Adipocyte (in vitro differentiated cells): Measurements from ENCODE around the gene NOP10.

Experiments
- DNase-seq: peaks from one replicate; pipeline ENCODE4 v3.0.0-alpha.2; 2015; ENCODE audit warnings: low read depth
- H3K27me3 ChIP-seq: replicated peaks from 2 replicates; pipeline ENCODE4 v1.7.0; 2013; ENCODE audit warnings: mild to moderate bottlenecking, low read length, moderate library complexity; ENCODE audit not compliant: control insufficient read depth, insufficient read depth
- H3K36me3 ChIP-seq: 2 replicates; pipeline ENCODE4 v1.7.0; 2013; ENCODE audit warnings: low read length, mild to moderate bottlenecking, moderate library complexity; ENCODE audit not compliant: control insufficient read depth, insufficient read depth, severe bottlenecking
- H3K4me1 ChIP-seq: 2 replicates; pipeline ENCODE4 v1.7.0; 2013; ENCODE audit warnings: mild to moderate bottlenecking, low read length, moderate library complexity; ENCODE audit not compliant: control insufficient read depth, insufficient read depth
- H3K4me3 ChIP-seq: 2 replicates; pipeline ENCODE4 v1.7.0; 2013; ENCODE audit warnings: mild to moderate bottlenecking, low read length, moderate library complexity
- H3K9ac ChIP-seq: 2 replicates; pipeline ENCODE4 v1.7.0; 2013; ENCODE audit warnings: mild to moderate bottlenecking, low read length, moderate library complexity
- H3K9me3 ChIP-seq: 2 replicates; pipeline ENCODE4 v1.7.0; 2013; ENCODE audit warnings: mild to moderate bottlenecking, low read length, moderate library complexity; ENCODE audit not compliant: control insufficient read depth

Gene NOP10

DNA sequence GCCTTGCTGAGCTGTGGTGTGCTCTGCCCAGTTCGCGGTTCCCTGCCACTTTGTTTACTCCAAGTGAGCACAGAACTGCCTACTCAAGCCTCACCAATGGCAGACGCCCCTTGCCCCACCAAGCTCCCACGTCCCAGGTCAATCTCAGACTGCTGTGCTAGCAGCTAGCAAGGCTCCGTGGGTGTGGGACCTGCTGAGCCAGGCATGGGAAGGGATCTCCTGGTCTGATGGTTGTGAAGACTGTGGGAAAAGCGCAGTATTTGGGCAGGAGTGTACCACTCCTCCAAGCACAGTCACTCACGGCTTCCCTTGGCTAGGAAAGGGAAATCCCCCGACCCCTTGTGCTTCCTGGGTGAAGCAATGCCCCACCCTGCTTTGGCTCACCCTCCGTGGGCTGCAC, 50.3 kb downstream of the NOP10 start:
- no peak overlapping the region for H3K9ac ChIP-seq
- no peak overlapping the region for H3K4me3 ChIP-seq

More for the DNA sequence above, 50.3 kb downstream of the NOP10 start:
- H3K4me1 ChIP-seq, result peaks cover 12% of the 10 kb centered on the region
- no peak for DNase-seq
- no peaks in the 10 kb centered on the region for H3K36me3 ChIP-seq
- H3K9me3 ChIP-seq, result no peaks in the 10 kb centered on the region
- no peaks in the 10 kb centered on the region for H3K27me3 ChIP-seq
